H1 (cell line): ENCODE results near the gene LHFPL6. TPM values are rescaled to one million over a fixed set of nuclear protein-coding genes. Genes with fewer than 3 reads are reported as not detected.

Experiments
- EGR1 ChIP-seq: IDR thresholded peaks from 2 replicates; pipeline ENCODE4 v1.6.1; 2011; ENCODE audit warnings: low read depth, low read length, borderline replicate concordance
- ZNF274 ChIP-seq: IDR thresholded peaks from 2 replicates; pipeline ENCODE4 v1.7.0; 2012; ENCODE audit warnings: low read length, borderline replicate concordance; ENCODE audit errors: extremely low read depth
- polyA plus RNA-seq, 7 experiments: library from polyadenylated mRNA; depleted of rRNA in 3 of 7; stranded (reverse) in 5 of 7; unstranded in 2 of 7; fragments of >200 nt in 5 of 7; fragments of 200-250 nt in 2 of 7; gene quantifications; 1 replicate in 5 of 7; 2 replicates in 1 of 7; 4 replicates in 1 of 7; pipeline versions ENCODE4 v1.2.1 to v1.2.3, GENCODE V29; 2011 to 2013; ENCODE audit warnings: missing spikeins in 2 of 7, mixed read lengths in 2 of 7
- total RNA-seq: library from RNA; stranded (reverse); fragmentation: NEBNext Ultra II Directional; extraction: Animal tissue kit (Norgen Biotek cat#: 25700); gene quantifications from 2 replicates; pipeline ENCODE4 v1.2.1, GENCODE V29; 2021

The LHFPL6 gene
- total and polyA plus RNA-seq, 2 of the 8 experiments (the other 6 are each of a cell fraction or from before 2014, with no cell fraction given): 7.6 to 17.0 TPM

DNA sequence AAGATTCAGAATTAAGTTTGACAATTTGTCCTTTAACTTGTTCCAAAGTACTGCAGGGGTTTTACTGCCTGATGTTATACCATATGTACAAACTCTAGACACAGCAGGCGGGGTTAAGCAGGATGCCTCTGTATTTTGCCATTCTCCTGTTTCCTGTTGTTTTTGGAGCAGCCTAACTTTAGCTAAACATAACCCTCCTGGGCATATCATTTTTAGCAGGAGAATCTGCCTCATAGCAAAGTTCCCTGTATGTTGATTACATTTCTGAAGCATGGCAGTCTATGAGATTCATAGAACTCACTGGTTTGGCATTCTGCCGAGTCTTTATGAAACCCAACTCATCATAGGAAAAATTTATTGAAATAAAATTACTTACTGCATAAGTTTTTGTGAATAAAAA lies 5.2 kb downstream of the LHFPL6 start (continued):
- no peak for TF ChIP-seq ZNF274
- TF ChIP-seq EGR1: no peak
